ENCODE measurements around the gene HTRA3.

The HTRA3 gene

DNA sequence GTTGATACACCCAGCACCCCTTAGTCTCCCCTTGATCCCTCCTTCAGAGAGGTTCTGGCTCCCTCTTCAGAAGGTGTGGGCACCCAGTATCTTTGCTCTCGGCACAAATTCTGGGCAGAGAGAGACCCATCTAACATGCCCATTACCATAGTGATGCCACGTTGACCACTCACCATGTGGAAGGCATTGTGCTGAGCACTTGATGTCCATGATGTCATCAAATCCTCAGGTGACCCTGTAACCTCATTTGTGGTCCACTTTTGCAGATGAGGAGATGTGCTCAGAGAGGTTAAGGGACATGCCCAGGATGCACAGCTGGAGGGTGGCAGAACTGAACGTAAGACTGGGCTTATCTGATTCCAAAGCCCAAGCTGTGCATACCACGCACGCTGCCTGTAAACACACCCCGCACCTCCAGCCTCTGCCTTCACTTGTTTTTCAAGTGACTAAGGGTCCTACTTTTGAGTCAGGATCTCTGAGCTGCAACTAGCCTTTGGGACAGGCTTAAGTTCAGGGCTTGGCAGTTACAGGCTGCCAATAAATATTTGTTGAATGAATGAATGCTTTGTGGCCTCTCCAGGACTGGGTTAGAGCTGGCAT lies 55.2 kb downstream of the HTRA3 start:
- DNase-seq (ENCODE audit: extremely low read depth, low read depth) = no peak
- TF ChIP-seq, protein P1, sequence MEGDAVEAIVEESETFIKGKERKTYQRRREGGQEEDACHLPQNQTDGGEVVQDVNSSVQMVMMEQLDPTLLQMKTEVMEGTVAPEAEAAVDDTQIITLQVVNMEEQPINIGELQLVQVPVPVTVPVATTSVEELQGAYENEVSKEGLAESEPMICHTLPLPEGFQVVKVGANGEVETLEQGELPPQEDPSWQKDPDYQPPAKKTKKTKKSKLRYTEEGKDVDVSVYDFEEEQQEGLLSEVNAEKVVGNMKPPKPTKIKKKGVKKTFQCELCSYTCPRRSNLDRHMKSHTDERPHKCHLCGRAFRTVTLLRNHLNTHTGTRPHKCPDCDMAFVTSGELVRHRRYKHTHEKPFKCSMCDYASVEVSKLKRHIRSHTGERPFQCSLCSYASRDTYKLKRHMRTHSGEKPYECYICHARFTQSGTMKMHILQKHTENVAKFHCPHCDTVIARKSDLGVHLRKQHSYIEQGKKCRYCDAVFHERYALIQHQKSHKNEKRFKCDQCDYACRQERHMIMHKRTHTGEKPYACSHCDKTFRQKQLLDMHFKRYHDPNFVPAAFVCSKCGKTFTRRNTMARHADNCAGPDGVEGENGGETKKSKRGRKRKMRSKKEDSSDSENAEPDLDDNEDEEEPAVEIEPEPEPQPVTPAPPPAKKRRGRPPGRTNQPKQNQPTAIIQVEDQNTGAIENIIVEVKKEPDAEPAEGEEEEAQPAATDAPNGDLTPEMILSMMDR (IDR thresholded peaks at IDR 0.05; ENCODE audit: low read depth, low read length, missing control alignments) = no peak

DNA sequence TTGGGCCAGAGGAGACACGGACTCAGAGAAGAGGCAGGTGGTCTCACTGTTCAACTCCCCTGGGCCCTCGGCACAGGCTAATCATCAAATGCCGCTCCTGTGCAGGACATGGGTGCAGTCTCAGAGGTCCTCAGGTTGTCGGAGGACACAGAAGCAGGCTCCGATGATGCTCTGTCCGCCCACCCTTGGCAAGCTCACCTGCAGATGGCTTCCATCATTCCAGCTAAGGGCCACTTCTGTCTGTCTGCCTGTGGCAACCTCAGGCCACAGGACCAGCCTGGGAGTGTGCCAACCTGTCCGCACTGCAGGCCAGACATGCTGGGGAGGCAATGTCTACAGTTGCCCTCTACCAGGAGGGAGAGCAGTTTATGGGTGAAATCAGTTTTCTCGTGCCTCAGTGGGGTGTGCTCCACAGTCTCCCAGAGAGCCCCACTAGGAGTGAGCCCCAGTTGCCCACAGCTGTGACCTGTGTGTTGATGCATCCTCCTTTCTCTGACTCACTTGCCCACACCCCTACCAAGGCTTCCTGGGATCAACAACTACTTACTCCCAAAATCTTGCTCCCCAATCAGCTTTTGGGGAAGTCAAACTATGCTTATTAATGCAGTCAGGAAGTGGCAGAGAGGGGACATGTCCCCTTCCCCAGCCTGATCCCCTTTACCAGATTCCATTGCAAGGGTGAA lies 55.9 kb downstream of the HTRA3 start:
- no peak for DNase-seq (ENCODE audit: extremely low read depth, low read depth)
- H3K4me3 ChIP-seq (replicated peaks; ENCODE audit: low read depth, low read length) = no peak overlapping the region
- TF ChIP-seq, protein P1 (IDR thresholded peaks at IDR 0.05; ENCODE audit: low read depth, low read length, missing control alignments) = no peak

More for the DNA sequence above, 55.2 kb downstream of the HTRA3 start:
- no peak overlapping the region for H3K4me3 ChIP-seq (replicated peaks; ENCODE audit: low read depth, low read length)

DNA sequence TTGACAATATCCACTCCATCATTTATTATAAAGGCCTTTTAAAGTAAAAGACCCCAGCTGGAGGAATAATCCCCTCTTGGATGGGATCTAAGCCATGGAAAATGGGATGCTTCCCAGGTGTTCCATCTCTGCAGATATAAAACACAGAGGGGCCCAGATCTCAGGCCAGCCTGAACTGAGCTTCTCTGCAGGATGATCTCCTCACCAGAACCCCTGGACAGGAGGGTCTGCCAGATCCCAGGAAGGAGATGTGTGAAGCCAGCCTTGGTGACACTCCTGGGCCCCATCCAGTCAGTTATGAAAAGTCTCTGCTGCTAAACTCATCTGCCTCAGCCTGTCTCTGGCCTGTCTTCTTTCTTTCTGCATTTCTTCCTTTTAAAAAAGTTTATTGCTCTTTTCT lies 56.7 kb downstream of the HTRA3 start:
- TF ChIP-seq, protein P1 (IDR thresholded peaks at IDR 0.05; ENCODE audit: low read depth, low read length, missing control alignments) = no peak

DNA sequence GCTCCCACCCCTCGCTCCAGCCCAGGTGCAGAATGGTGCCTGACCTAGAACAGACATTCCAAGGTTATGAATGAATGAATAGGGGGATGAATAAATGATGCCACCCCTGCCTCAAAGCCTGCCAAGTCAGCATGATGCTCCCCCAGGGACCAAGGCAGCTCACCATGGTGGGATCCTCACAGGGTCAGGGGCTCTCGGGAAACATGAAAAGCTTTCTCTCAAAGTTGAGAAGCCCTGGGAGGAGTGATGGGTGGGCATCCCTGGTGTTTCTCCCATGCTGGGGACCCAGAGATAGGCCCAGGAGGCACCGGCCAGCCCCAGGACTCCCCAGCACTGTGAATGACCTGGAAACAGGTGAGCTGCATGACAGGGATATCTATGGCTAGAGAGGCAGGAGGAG lies 58.9 kb downstream of the HTRA3 start:
- TF ChIP-seq, protein P1 (IDR thresholded peaks at IDR 0.05; ENCODE audit: low read depth, low read length, missing control alignments) = no peak
- no peak overlapping the region for H3K4me3 ChIP-seq (replicated peaks; ENCODE audit: low read depth, low read length)
- no peak for DNase-seq (ENCODE audit: extremely low read depth, low read depth)

More for the DNA sequence above, 56.7 kb downstream of the HTRA3 start:
- DNase-seq (ENCODE audit: extremely low read depth, low read depth) = no peak
- H3K4me3 ChIP-seq (replicated peaks; ENCODE audit: low read depth, low read length) = no peak overlapping the region

DNA sequence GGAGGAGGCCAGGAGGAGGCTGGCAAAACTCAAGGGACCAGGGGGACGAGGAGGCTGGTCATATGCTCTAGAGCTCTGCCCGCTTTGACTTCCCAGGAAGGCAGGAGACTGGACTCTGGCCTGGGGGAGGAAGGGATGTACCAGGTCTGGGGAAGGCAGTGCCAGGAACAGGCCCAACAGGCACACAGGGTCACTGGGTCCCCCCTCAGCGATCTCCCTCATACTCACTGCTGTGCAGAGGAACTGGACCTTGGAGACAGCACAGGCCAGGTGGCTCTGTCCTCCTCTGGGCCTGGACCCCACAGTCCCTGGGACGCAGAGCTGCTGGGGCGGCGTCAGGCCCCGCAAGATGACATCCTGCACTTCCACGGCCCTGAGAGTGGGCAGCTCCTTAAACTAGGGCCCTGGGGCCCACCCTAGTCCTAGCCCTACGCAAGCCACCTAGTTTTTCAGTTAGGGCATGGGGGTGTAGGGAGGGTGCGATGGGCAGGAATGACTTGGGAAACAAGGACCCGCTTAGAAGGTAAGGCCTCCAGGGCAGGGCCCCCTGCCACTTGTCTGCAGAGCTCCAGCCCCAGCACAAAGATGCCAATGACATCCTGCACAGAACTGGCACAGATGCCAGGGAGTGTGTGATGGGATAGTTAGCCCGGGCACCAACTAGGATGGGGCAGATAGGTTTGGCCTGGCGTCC lies 59.5 kb downstream of the HTRA3 start:
- TF ChIP-seq, protein P1 (IDR thresholded peaks at IDR 0.05; ENCODE audit: low read depth, low read length, missing control alignments) = no peak
- DNase-seq (ENCODE audit: extremely low read depth, low read depth) = no peak
- H3K4me3 ChIP-seq (replicated peaks; ENCODE audit: low read depth, low read length) = no peak overlapping the region

DNA sequence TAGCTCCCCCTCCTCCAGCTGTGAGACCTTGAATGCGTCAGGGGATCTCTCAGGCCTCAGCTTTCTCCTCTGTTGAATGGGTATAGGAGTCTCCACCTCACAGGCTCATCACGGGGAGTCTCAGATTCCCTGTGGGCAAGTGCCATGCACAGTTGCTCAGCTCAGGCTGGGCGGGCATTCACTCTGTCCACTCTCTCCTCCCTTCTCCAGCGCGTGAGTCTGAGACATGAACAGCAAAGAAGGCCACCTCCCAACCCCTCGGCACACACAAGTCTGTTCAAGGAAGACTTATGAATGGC lies 60.0 kb downstream of the HTRA3 start:
- TF ChIP-seq, protein P1 (IDR thresholded peaks at IDR 0.05; ENCODE audit: low read depth, low read length, missing control alignments) = no peak
- H3K4me3 ChIP-seq (replicated peaks; ENCODE audit: low read depth, low read length) = no peak overlapping the region
- DNase-seq (ENCODE audit: extremely low read depth, low read depth) = no peak

Data from HFF-Myc (cell line).